GM18520 (cell line): ENCODE data around the gene MAB21L1.

Experiments
- ATAC-seq: cut with Tn5 transposase; IDR thresholded peaks from one replicate; pipeline ENCODE4 v1.9.1; 2021; ENCODE audit not compliant: unreplicated experiment

The MAB21L1 gene

GRCh38 chr13:35480346-35480745 lies 3.9 kb upstream of the MAB21L1 start:
- no peak for ATAC-seq

- no peak for ATAC-seq
These were observed 3.2 kb upstream of the MAB21L1 start for GRCh38 chr13:35479706-35480105.

GRCh38 chr13:35479038-35479492 lies 2.6 kb upstream of the MAB21L1 start:
- ATAC-seq, result no peak

GRCh38 chr13:35478271-35479037 lies 2.0 kb upstream of the MAB21L1 start:
- no peak for ATAC-seq

GRCh38 chr13:35477386-35477946 lies 977 bp upstream of the MAB21L1 start:
- no peak for ATAC-seq

- peak; percentile 40 for ATAC-seq
These were observed 1.1 kb downstream of the MAB21L1 start for GRCh38 chr13:35475212-35475959.

GRCh38 chr13:35474496-35475211 lies 1.8 kb downstream of the MAB21L1 start:
- no peak for ATAC-seq

GRCh38 chr13:35473802-35474201 lies 2.7 kb downstream of the MAB21L1 start:
- ATAC-seq, result no peak

GRCh38 chr13:35473206-35473775 lies 3.2 kb downstream of the MAB21L1 start:
- ATAC-seq, result no peak

GRCh38 chr13:35472323-35472881 lies 4.1 kb downstream of the MAB21L1 start:
- no peak for ATAC-seq

- no peak for ATAC-seq
These were observed 4.7 kb downstream of the MAB21L1 start for GRCh38 chr13:35471706-35472322.

- ATAC-seq, result no peak
These were observed 5.5 kb downstream of the MAB21L1 start for GRCh38 chr13:35470671-35471661.

- ATAC-seq, result no peak
These were observed 6.5 kb downstream of the MAB21L1 start for GRCh38 chr13:35469806-35470525.

GRCh38 chr13:35468195-35468594 lies 8.3 kb downstream of the MAB21L1 start:
- no peak for ATAC-seq

- no peak for ATAC-seq
These were observed 11.1 kb downstream of the MAB21L1 start for GRCh38 chr13:35465371-35465770.

GRCh38 chr13:35460061-35460460 lies 16.4 kb downstream of the MAB21L1 start:
- ATAC-seq, result no peak

GRCh38 chr13:35457258-35457657 lies 19.2 kb downstream of the MAB21L1 start:
- no peak for ATAC-seq

GRCh38 chr13:35455022-35455421 lies 21.5 kb downstream of the MAB21L1 start:
- ATAC-seq, result no peak
